Activated naive CD4-positive, alpha-beta T cell treated with anti-CD3 and anti-CD28 coated beads for 36 hours (primary cell): ENCODE data around the gene BAZ2A. TPM values are rescaled to one million over a fixed set of nuclear protein-coding genes. Genes with fewer than 3 reads are reported as not detected.

ENCODE experiments used
- CTCF ChIA-PET: fragments of 350-600 bp; sonication (Branson Sonifier 250); formaldehyde crosslinking; loops from one replicate; lab custom pipeline; 2021; ENCODE audit warnings: antibody characterized with exemption; lab: Charles Lee
- DNase-seq: peaks from one replicate; pipeline ENCODE4 v3.0.0-alpha.2; 2020
- H3K27ac Mint-ChIP-seq: one replicate; pipeline ENCODE4 v1.8.0; 2021; ENCODE audit warnings: mild to moderate bottlenecking, mixed read lengths
- H3K27me3 Mint-ChIP-seq: one replicate; pipeline ENCODE4 v1.8.0; 2021; ENCODE audit warnings: low read depth, mixed read lengths
- H3K36me3 Mint-ChIP-seq: one replicate; pipeline ENCODE4 v1.8.0; 2021; ENCODE audit warnings: low read depth, mixed read lengths
- H3K4me1 Mint-ChIP-seq: one replicate; pipeline ENCODE4 v1.8.0; 2021; ENCODE audit warnings: low read depth, mixed read lengths
- H3K4me3 Mint-ChIP-seq: one replicate; pipeline ENCODE4 v1.8.0; 2021; ENCODE audit warnings: mild to moderate bottlenecking, moderate library complexity, mixed read lengths
- H3K9me3 Mint-ChIP-seq: one replicate; pipeline ENCODE4 v1.8.0; 2021; ENCODE audit warnings: mixed read lengths
- intact Hi-C: fragments of 100-400 bp; cut with micrococcal nuclease; formaldehyde crosslinking; loops from one replicate; pipeline ENCODE4 v1.15.1; 2023
- total RNA-seq, 2 experiments: library from RNA; stranded (reverse); gene quantifications; one replicate each; pipeline ENCODE4 v1.2.3, GENCODE V29; 2021

BAZ2A gene
- 10 to 100 TPM; 78.3 to 80.0 TPM for total RNA-seq

DNA sequence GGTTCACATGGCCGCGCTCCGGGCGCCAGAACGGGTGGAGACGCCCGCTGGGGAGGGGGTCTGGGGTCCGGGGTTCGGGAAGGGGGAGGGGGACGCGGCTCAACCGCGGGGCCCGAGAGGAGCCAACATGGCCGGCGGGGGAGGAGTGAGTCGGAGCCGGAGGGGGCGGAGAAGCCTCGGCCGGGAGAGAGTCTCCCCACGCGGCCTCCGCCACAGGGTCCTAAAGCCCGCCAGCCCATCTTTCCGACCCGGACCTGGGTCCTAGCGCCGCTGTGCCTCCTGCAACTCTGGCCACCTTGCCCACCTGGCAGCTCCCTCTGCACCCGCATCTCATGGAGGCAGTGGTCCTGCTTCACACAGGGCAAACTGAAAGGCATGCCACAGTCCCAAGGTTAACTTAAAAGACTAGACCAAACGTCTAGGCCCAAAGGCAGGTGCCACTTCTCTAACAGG lies at the start of gene BAZ2A:
BAZ2A (minus strand) TSS at position 147 of the 453 bp plus-strand sequence. CDS start 12,796 bp downstream, outside the sequence.
- H3K36me3 Mint-ChIP-seq: peaks cover 9% of the 10 kb centered on the region
- H3K9me3 Mint-ChIP-seq: no peaks in the 10 kb centered on the region
- CTCF ChIA-PET: interaction anchor here (0.5 to 0.6 kb wide), 3 partner anchors 50 to 125 kb away, joined by 3 read pairs; no protein-coding TSS in a partner anchor
- peak within 1 kb of the TSS; percentile 94 for H3K27ac Mint-ChIP-seq
- H3K4me1 Mint-ChIP-seq: peaks cover 79% of the 10 kb centered on the region
- H3K27me3 Mint-ChIP-seq: no peaks in the 10 kb centered on the region
- intact Hi-C loops: loop anchor here (1.0 kb wide), 3 partner anchors 54 to 109 kb away; partner anchors contain the start of genes PTGES3 and RBMS2
- peak within 1 kb of the TSS; percentile 98 for H3K4me3 Mint-ChIP-seq
- peak; percentile 93 for DNase-seq

DNA sequence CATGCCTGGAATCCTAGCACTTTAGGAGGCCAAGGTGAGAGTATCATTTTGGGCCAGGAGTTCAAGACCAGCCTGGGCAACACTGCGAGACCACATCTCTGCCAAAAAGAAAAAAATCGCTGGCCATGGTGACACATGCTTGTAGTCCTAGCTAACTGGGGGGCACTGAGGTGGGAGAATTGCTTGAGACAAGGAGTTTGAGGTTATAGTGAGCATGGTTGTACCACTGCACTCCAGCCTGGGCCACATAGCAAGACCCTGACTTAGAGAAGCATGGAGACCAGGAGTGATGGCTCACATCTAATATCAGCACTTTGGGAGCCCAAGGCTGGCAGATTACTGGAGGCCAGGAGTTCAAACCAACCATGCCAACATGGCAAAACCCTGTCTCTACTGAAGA lies 48.7 kb upstream of the BAZ2A start:
- Mint-ChIP-seq H3K4me1 (peaks cover 77% of the 10 kb centered on the region), H3K4me3 (no peak overlapping the region), H3K36me3 (peaks cover 40% of the 10 kb centered on the region), H3K27me3 (no peaks in the 10 kb centered on the region), H3K27ac (peak overlapping the region; percentile 38), H3K9me3 (peaks cover under 1% of the 10 kb centered on the region)
- intact Hi-C loops: no loop called here
- CTCF ChIA-PET: interaction anchor here (1.0 kb wide), 1 partner anchor 78 kb away, joined by 4 read pairs; no protein-coding TSS in a partner anchor
- DNase-seq: no peak

DNA sequence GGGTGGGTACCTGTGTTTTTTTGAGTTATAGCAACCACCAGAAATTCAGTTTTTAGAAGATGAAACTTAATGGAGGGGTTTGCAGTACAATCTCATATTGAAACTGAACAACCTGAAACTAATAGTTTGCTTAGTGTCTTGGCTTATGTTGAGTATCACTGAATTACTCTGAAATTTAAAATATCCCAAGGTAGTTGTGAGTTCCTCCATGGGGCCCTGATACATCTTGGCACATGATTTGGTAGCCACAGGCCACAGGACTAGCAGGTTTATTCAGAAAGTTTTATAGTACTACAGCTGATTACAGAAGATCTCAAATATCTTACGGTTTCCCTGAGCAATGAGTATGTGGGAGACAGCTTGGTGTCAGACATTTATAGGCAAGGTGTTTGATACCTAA lies 47.6 kb upstream of the BAZ2A start:
- H3K4me3 Mint-ChIP-seq: no peak overlapping the region
- no peaks in the 10 kb centered on the region for H3K9me3 Mint-ChIP-seq
- peaks cover 78% of the 10 kb centered on the region for H3K4me1 Mint-ChIP-seq
- peaks cover 41% of the 10 kb centered on the region for H3K36me3 Mint-ChIP-seq
- CTCF ChIA-PET: interaction anchor here (0.6 to 1.7 kb wide), 5 partner anchors 27 to 53 kb away, joined by 3 to 5 read pairs (median 3); partner anchors contain the start of gene ATP5F1B
- DNase-seq: peak; percentile 51
- peak overlapping the region; percentile 75 for H3K27ac Mint-ChIP-seq
- intact Hi-C loops: loop anchor here (2.0 kb wide), 1 partner anchor 21 kb away; no protein-coding TSS in a partner anchor
- no peaks in the 10 kb centered on the region for H3K27me3 Mint-ChIP-seq

DNA sequence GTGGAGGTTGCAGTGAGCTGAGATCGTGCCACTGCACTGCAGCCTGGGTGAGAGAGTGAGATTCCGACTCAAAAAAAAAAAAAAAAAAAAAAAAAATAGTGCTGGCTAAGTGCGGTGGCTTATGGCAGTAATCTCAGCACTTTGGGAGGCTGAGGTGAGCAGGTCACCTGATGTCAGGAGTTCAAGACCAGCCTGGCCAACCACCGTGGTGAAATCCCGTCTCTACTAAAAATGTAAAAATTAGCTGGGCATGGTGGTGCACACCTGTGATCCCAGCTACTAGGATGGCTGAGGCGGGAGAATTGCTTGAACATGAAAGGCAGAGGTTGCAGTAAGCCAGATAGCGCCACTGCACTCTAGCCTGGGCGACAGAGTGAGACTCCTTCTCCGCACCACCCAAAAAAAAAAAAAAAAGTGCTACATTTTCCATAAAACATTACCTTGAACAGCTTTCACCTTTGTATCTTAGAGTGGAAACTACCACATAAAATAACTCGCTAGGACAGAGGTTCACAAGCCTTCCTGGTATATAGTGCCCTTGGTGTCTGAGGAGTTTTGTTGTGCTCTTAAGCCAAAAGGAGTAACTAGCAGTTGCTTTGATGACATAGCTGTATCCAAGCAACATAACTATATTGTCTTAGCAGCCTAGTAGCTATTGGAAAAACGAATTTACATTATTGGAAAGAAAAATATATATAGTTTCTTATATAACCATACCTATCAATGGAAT lies 46.9 kb upstream of the BAZ2A start:
- peak overlapping the region; percentile 71 for H3K27ac Mint-ChIP-seq
- H3K4me3 Mint-ChIP-seq: no peak overlapping the region
- CTCF ChIA-PET: interaction anchor here (0.6 to 1.7 kb wide), 6 partner anchors 29 to 75 kb away, joined by 3 to 5 read pairs (median 4); partner anchors contain the start of gene ATP5F1B
- peaks cover 76% of the 10 kb centered on the region for H3K4me1 Mint-ChIP-seq
- H3K36me3 Mint-ChIP-seq: peaks cover 43% of the 10 kb centered on the region
- DNase-seq: no peak
- H3K9me3 Mint-ChIP-seq: no peaks in the 10 kb centered on the region
- intact Hi-C loops: loop anchor here (1.0 to 2.0 kb wide), 2 partner anchors 7 to 20 kb away; no protein-coding TSS in a partner anchor
- H3K27me3 Mint-ChIP-seq: no peaks in the 10 kb centered on the region

DNA sequence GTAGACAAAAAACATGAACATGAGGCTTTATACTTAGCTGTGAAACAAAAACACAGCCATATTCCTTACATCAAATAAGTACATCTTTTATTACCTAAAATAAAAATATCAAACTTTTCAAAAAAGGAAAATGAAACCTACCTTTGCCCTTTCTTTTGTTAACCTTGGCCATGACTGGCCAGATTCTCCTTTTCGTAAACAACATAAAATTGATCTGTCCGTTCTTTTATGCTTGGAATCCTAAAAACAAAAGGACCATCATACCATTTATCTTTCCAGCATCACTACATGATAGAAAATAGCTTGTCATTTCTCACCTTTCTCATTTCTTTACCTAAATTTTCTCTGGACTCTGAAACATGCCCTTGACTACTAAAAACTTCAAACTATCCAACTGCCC lies 41.5 kb upstream of the BAZ2A start:
- Mint-ChIP-seq H3K4me1 (peaks cover 64% of the 10 kb centered on the region), H3K36me3 (peaks cover 43% of the 10 kb centered on the region), H3K27me3 (no peaks in the 10 kb centered on the region), H3K27ac (peak overlapping the region; percentile 54), H3K4me3 (no peak overlapping the region), H3K9me3 (no peaks in the 10 kb centered on the region)
- CTCF ChIA-PET: interaction anchor here (0.6 to 0.7 kb wide), 2 partner anchors 78 to 85 kb away, joined by 3 to 7 read pairs; no protein-coding TSS in a partner anchor
- DNase-seq: no peak
- intact Hi-C loops: no loop called here

DNA sequence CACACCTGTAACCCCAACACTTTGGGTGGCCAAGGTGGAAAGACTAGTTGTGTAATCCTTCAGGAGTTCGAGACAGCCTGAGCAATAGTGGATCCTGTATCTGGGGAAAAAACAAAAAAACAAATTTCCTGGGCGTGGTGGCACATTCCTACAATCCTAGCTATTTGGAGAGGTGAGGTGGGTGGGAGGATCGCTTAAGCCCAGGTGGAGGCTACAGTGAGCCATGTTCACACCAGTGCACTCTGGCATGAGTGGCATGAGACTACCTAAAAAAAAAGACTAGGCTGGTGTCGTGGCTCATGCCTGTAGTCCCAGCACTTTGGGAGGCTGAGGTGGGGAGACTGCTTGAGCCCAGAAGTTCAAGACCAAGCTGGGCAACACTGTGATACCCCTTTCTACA lies 40.7 kb upstream of the BAZ2A start:
- peaks cover 48% of the 10 kb centered on the region for H3K36me3 Mint-ChIP-seq
- H3K27ac Mint-ChIP-seq: no peak overlapping the region
- peaks cover 60% of the 10 kb centered on the region for H3K4me1 Mint-ChIP-seq
- no peaks in the 10 kb centered on the region for H3K9me3 Mint-ChIP-seq
- H3K27me3 Mint-ChIP-seq: no peaks in the 10 kb centered on the region
- H3K4me3 Mint-ChIP-seq: no peak overlapping the region
- DNase-seq: no peak
- intact Hi-C loops: no loop called here
- CTCF ChIA-PET: interaction anchor here (0.6 to 0.7 kb wide), 2 partner anchors 16 to 84 kb away, joined by 3 to 7 read pairs; no protein-coding TSS in a partner anchor

DNA sequence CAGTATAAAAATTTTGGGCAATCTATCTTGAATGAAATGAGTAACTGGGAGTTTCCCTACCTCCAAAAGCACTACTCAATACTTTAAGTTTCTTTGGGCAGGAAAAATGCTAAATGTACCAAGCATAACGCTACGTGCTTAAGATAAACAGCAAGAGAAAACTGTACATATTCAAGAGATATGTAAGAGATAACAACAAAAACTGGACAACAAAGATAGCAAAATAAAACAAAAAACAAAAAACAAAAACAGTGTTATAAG lies 38.0 kb upstream of the BAZ2A start:
- no peak overlapping the region for H3K4me3 Mint-ChIP-seq
- DNase-seq: no peak
- peak overlapping the region; percentile 71 for H3K27ac Mint-ChIP-seq
- H3K4me1 Mint-ChIP-seq: peaks cover 49% of the 10 kb centered on the region
- CTCF ChIA-PET: interaction anchor here (1.0 kb wide), 1 partner anchor 32 kb away, joined by 4 read pairs; no protein-coding TSS in a partner anchor
- H3K9me3 Mint-ChIP-seq: no peaks in the 10 kb centered on the region
- H3K27me3 Mint-ChIP-seq: no peaks in the 10 kb centered on the region
- intact Hi-C loops: loop anchor here (1.0 kb wide), 2 partner anchors 11 to 16 kb away; no protein-coding TSS in a partner anchor
- H3K36me3 Mint-ChIP-seq: peaks cover 58% of the 10 kb centered on the region

DNA sequence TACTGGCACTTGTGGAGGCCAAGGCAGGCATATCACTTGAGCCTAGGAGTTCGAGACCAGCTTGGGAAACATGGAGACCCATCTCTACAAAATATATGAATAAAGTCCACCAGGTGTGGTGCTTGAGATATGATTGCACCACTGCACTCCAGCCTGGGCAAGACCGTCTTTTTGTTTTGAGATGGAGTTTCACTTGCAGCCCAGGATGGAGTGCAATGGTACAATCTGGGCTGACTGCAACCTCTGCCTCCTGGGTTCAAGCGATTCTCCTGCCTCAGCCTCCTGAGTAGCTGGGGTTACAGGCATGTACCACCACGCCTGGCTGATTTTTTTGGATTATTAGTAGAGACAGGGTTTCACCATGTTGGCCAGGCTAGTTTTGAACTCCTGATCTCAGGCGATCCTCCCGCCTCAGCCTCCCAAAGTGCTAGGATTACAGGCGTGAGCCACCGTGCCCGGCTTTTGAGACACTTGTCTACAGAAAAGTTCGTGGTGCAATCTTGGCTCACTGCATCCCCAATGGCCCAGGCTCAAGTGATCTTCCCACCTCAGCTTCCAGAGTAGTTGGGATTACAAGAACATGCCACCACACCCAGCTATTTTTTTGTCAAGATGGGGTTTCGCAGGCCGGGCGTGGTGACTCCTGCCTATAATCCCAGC lies 32.0 kb upstream of the BAZ2A start:
- no peak for DNase-seq
- Mint-ChIP-seq H3K4me3 (no peak overlapping the region), H3K27ac (peak overlapping the region; percentile 24), H3K36me3 (peaks cover 29% of the 10 kb centered on the region), H3K27me3 (no peaks in the 10 kb centered on the region), H3K9me3 (no peaks in the 10 kb centered on the region), H3K4me1 (peaks cover 28% of the 10 kb centered on the region)
- CTCF ChIA-PET: interaction anchor here (0.5 to 1.2 kb wide), 3 partner anchors 25 to 84 kb away, joined by 3 to 4 read pairs (median 3); no protein-coding TSS in a partner anchor
- intact Hi-C loops: no loop called here

DNA sequence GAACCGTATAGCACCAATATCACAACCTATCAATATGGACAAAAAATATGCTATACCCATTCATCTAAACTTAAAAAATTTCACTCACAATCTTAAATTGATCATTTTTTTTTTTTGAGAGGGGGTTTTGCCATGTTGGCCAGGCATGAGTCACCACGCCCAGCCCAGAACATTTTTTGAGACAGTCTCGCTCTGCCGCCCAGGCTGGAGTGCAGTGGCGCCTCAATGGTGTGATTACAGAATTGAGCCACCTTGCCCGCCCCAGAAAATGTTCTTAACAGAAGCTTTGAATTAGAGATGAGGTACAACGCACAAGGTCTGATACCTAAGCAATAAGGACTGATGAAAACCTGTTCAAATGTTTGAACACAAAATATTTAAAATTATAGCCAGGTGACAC lies 31.4 kb upstream of the BAZ2A start:
- CTCF ChIA-PET: interaction anchor here (0.6 kb wide), 1 partner anchor 37 kb away, joined by 3 read pairs; no protein-coding TSS in a partner anchor
- Mint-ChIP-seq H3K36me3 (peaks cover 28% of the 10 kb centered on the region), H3K4me3 (no peak overlapping the region), H3K27me3 (no peaks in the 10 kb centered on the region), H3K9me3 (no peaks in the 10 kb centered on the region), H3K27ac (peak overlapping the region; percentile 19), H3K4me1 (peaks cover 29% of the 10 kb centered on the region)
- no peak for DNase-seq
- intact Hi-C loops: no loop called here

DNA sequence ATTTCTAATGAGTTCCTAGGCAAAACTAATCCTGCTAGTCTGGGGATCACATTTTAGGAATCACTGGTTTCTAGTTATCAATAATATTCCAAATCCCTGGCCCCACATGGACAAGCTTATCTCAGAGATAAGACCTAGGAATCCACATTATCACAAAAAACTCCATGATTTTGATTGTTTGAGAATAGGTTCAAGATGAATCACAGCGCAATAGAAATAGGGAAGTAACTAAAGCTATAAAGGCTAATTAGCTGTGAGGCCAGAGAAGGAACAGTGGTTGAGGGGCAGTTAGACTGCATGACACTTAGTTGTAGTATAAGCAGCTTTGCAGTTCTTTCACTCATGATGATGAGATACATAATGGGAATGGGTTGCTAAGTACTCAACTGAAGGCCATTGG lies 28.8 kb upstream of the BAZ2A start:
- CTCF ChIA-PET: interaction anchor here (0.9 to 1.2 kb wide), 2 partner anchors 22 to 794 kb away, joined by 3 read pairs; no protein-coding TSS in a partner anchor
- intact Hi-C loops: no loop called here
- H3K27me3 Mint-ChIP-seq: no peaks in the 10 kb centered on the region
- H3K4me3 Mint-ChIP-seq: no peak overlapping the region
- peaks cover 16% of the 10 kb centered on the region for H3K36me3 Mint-ChIP-seq
- peaks cover 7% of the 10 kb centered on the region for H3K9me3 Mint-ChIP-seq
- H3K4me1 Mint-ChIP-seq: peaks cover 22% of the 10 kb centered on the region
- peak overlapping the region; percentile 35 for H3K27ac Mint-ChIP-seq
- no peak for DNase-seq

DNA sequence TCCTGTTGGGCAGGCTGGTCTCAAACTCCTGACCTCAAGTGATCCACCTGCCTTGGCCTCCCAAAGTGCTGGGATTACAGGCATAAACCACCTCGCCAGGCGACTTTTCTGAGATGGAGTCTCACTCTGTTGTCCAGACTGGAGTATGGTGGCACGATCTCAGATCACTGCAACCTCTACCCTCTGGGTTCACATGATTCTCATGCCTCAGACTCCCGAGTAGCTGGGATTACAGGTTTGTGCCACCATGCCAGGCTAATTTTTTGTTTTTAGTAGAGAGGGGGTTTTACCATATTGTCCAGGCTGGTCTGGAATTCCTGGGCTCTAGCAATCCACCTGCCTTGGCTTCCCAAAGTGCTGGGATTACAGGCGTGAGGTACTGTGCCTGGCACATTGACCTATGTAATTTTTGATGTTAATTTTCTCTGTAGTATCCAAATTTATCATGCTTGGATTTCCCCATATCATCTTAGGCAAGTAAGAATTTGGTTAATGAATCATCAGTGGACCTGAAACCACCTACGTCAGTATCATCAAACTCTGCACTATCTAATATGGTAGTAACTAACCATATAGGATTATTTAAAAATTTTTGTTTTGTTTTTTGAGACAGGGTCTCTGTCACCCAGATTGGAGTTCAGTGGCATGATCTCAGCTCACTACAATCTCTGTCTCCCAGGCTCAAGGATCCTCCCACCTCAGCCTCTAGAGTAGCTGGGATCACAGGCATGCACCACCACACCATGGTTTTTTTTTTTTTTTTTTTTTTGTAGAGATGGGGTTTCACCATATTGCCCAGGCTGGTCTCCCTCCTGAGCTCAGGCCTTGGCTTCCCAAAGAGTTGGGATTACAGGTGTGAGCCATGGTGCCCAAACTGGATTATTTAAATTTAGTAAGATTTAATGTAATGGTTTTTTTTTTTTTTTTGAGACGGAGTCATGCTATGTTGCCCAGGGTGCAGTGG lies 27.6 kb upstream of the BAZ2A start:
- H3K27me3 Mint-ChIP-seq: no peaks in the 10 kb centered on the region
- peaks cover 16% of the 10 kb centered on the region for H3K36me3 Mint-ChIP-seq
- CTCF ChIA-PET: interaction anchor here (0.6 to 1.1 kb wide), 2 partner anchors 29 to 347 kb away, joined by 4 to 6 read pairs; no protein-coding TSS in a partner anchor
- peak overlapping the region; percentile 73 for H3K27ac Mint-ChIP-seq
- DNase-seq: no peak
- intact Hi-C loops: loop anchor here (1.0 to 2.0 kb wide), 4 partner anchors 11 to 21 kb away; no protein-coding TSS in a partner anchor
- no peak overlapping the region for H3K4me3 Mint-ChIP-seq
- H3K9me3 Mint-ChIP-seq: peaks cover 11% of the 10 kb centered on the region
- peaks cover 18% of the 10 kb centered on the region for H3K4me1 Mint-ChIP-seq
